HCT116 (cell line): ENCODE results near the gene PRKG1. TPM values are rescaled to one million over a fixed set of nuclear protein-coding genes. Genes with fewer than 3 reads are reported as not detected.

ENCODE experiments used
- ATAC-seq: fragments of 200-7000 bp; cut with Tn5 transposase; 2 replicates; pipeline ENCODE4 v1.9.1; 2020; ENCODE audit warnings: mild to moderate bottlenecking, moderate library complexity
- BruUV-seq: library from RNA; stranded (reverse); fragments of 400-500 nt; replicated peaks from 2 replicates; lab custom pipeline; 2021; lab: Mats Ljungman, UMichigan
- CTCF ChIA-PET: fragments of 300-600 bp; sonication (Branson Sonifier 250); formaldehyde crosslinking; loops from one replicate; lab custom pipeline; 2021; ENCODE audit warnings: antibody characterized with exemption; lab: Charles Lee
- POLR2A ChIA-PET: fragments of 300-600, 350-600 bp; sonication (Branson Sonifier 250); formaldehyde crosslinking; loops from one replicate; lab custom pipeline; 2021; ENCODE audit warnings: antibody characterized with exemption; lab: Charles Lee
- RAD21 ChIA-PET, 2 experiments: fragments of 300-600 bp; sonication (Branson Sonifier 250); formaldehyde crosslinking; loops; one replicate each; lab custom pipeline; 2023; ENCODE audit warnings: low total read pairs in 2 of 2; ENCODE audit not compliant: uncharacterized antibody in 2 of 2, unreplicated experiment in 2 of 2, low non-redundant PET in 1 of 2; lab: Charles Lee
- DNase-seq: peaks from one replicate; pipeline ENCODE4 v3.0.0-alpha.2; 2010; ENCODE audit warnings: low read depth, low spot score
- H2AFZ ChIP-seq: fragments of 200-600 bp; shearing (Covaris generic), sonication (generic); 2 replicates; pipeline ENCODE4 v1.6.1; 2017; ENCODE audit warnings: low read depth, mixed run types, mixed read lengths, antibody characterized with exemption, low read length; ENCODE audit not compliant: poor library complexity, severe bottlenecking
- H3K27ac ChIP-seq: 2 replicates; pipeline ENCODE4 v1.5.1; 2012; ENCODE audit warnings: low read depth, low read length
- H3K27me3 ChIP-seq: fragments of 200-600 bp; sonication (generic); 2 replicates; pipeline ENCODE4 v1.6.1; 2016; ENCODE audit warnings: mixed run types, low read length, mixed read lengths; ENCODE audit not compliant: insufficient read depth
- H3K36me3 ChIP-seq, 2 experiments: fragments of 200-500 bp in 1 of 2; fragments of 200-600 bp in 1 of 2; sonication (Bioruptor generic) in 1 of 2; sonication (generic) in 1 of 2; 2 replicates each; pipeline versions ENCODE4 v1.5.1 to v1.6.1; 2014 to 2016; ENCODE audit warnings: low read length in 2 of 2, inconsistent platforms in 1 of 2, mixed read lengths in 1 of 2, mixed run types in 1 of 2; ENCODE audit not compliant: insufficient read depth in 2 of 2, control insufficient read depth in 1 of 2
- H3K4me1 ChIP-seq, 2 experiments: fragments of 200-600 bp in 1 of 2; sonication (generic) in 1 of 2; 2 replicates each; pipeline versions ENCODE4 v1.5.1 to v1.6.1; 2012 to 2017; ENCODE audit warnings: low read length in 2 of 2, inconsistent platforms in 1 of 2, mild to moderate bottlenecking in 1 of 2, mixed read lengths in 1 of 2, mixed run types in 1 of 2, moderate library complexity in 1 of 2; ENCODE audit not compliant: insufficient read depth in 2 of 2, control insufficient read depth in 1 of 2
- H3K4me2 ChIP-seq: fragments of 200-600 bp; sonication (generic); 2 replicates; pipeline ENCODE4 v1.6.1; 2017; ENCODE audit warnings: mixed run types, low read length, mixed read lengths
- H3K4me3 ChIP-seq, 2 experiments: fragments of 200-600 bp in 1 of 2; sonication (generic) in 1 of 2; replicated peaks in 1 of 2; 2 replicates each; pipeline ENCODE4 v1.5.1; 2011 to 2016; ENCODE audit warnings: low read length in 2 of 2, control low read depth in 1 of 2, low read depth in 1 of 2, mild to moderate bottlenecking in 1 of 2, mixed read lengths in 1 of 2, mixed run types in 1 of 2
- H3K79me2 ChIP-seq: fragments of 200-600 bp; sonication (generic); 2 replicates; pipeline ENCODE4 v1.6.1; 2017; ENCODE audit warnings: mild to moderate bottlenecking, mixed run types, low read length, moderate library complexity, mixed read lengths; ENCODE audit not compliant: insufficient read depth
- H3K9ac ChIP-seq: fragments of 200-600 bp; sonication (generic); 2 replicates; pipeline ENCODE4 v1.6.1; 2016; ENCODE audit warnings: low read length, mixed read lengths
- H3K9me2 ChIP-seq: fragments of 200-600 bp; sonication (generic), shearing (Covaris generic); 2 replicates; pipeline ENCODE4 v1.6.1; 2017; ENCODE audit warnings: mixed run types, mild to moderate bottlenecking, moderate library complexity; ENCODE audit not compliant: insufficient read depth
- H3K9me3 ChIP-seq, 2 experiments: fragments of 200-500 bp in 1 of 2; fragments of 200-600 bp in 1 of 2; sonication (Bioruptor generic) in 1 of 2; sonication (generic) in 1 of 2; 2 replicates each; pipeline ENCODE4 v1.6.1; 2014 to 2017; ENCODE audit warnings: low read length in 2 of 2, mixed read lengths in 2 of 2, inconsistent platforms in 1 of 2, low read depth in 1 of 2, mild to moderate bottlenecking in 1 of 2, mixed run types in 1 of 2, moderate library complexity in 1 of 2; ENCODE audit not compliant: control insufficient read depth in 1 of 2, insufficient read depth in 1 of 2
- H4K20me1 ChIP-seq: fragments of 200-600 bp; sonication (generic), shearing (Covaris generic); 2 replicates; pipeline ENCODE4 v1.6.1; 2017; ENCODE audit warnings: mixed run types, mild to moderate bottlenecking, moderate library complexity; ENCODE audit not compliant: insufficient read depth
- CEBPB ChIP-seq: IDR thresholded peaks from 2 replicates; pipeline ENCODE4 v1.6.1; 2012; ENCODE audit warnings: low read depth
- CTCF ChIP-seq, 3 experiments: fragments of 200-600 bp in 1 of 3; sonication (generic) in 1 of 3; IDR thresholded peaks in 2 of 3; conservative IDR thresholded peaks in 1 of 3; 2 replicates each; pipeline ENCODE4 v1.5.1; 2012 to 2017; ENCODE audit warnings: low read depth in 2 of 3, low read length in 2 of 3, antibody characterized with exemption in 1 of 3, borderline replicate concordance in 1 of 3, control low read depth in 1 of 3, mild to moderate bottlenecking in 1 of 3, mixed read lengths in 1 of 3, mixed run types in 1 of 3, moderate library complexity in 1 of 3; ENCODE audit not compliant: insufficient read depth in 1 of 3
- EGR1 ChIP-seq: IDR thresholded peaks from 2 replicates; pipeline ENCODE4 v1.6.1; 2012; ENCODE audit warnings: low read depth
- ELF1 ChIP-seq: IDR thresholded peaks from 2 replicates; pipeline ENCODE4 v1.6.1; 2012; ENCODE audit warnings: low read depth, borderline replicate concordance
- EZH2 ChIP-seq: fragments of 200-600 bp; sonication (generic); IDR thresholded peaks from 2 replicates; pipeline ENCODE4 v1.6.1; 2017; ENCODE audit warnings: antibody characterized with exemption, mixed run types
- JUND ChIP-seq: IDR thresholded peaks from 2 replicates; pipeline ENCODE4 v1.6.1; 2012
- POLR2A ChIP-seq: IDR thresholded peaks from 2 replicates; pipeline ENCODE4 v1.7.0; 2011; ENCODE audit warnings: borderline replicate concordance; ENCODE audit not compliant: insufficient read depth, insufficient read length; ENCODE audit errors: extremely low read depth
- POLR2AphosphoS5 ChIP-seq: IDR thresholded peaks from 2 replicates; pipeline ENCODE4 v1.6.1; 2011; ENCODE audit warnings: mild to moderate bottlenecking, low read depth, low read length, moderate library complexity
- SIN3A ChIP-seq: IDR thresholded peaks from 2 replicates; pipeline ENCODE4 v1.6.1; 2012; ENCODE audit warnings: low read depth
- SP1 ChIP-seq: IDR thresholded peaks from 2 replicates; pipeline ENCODE4 v1.6.1; 2012; ENCODE audit warnings: low read depth
- intact Hi-C: fragments of 100-400 bp; cut with micrococcal nuclease; formaldehyde crosslinking; loops from 2 replicates; pipeline ENCODE4 v1.10.0; 2022
- total RNA-seq: library from RNA; stranded (reverse); gene quantifications from one replicate; pipeline ENCODE4 v1.2.1, GENCODE V29; 2021; ENCODE audit not compliant: unreplicated experiment
- TF ChIP-seq, protein P1 (sequence below): IDR thresholded peaks from 2 replicates; pipeline ENCODE4 v1.6.1; 2011; ENCODE audit warnings: mild to moderate bottlenecking, low read length, moderate library complexity; ENCODE audit not compliant: insufficient replicate concordance; ENCODE audit errors: extremely low read depth
- TF ChIP-seq, protein P2 (sequence below): IDR thresholded peaks from 2 replicates; pipeline ENCODE4 v1.6.1; 2012; ENCODE audit warnings: low read depth

The PRKG1 gene
- total RNA-seq, 1 experiment from 2014 or later, result 1.4 TPM

- Histone ChIP-seq H3K9ac (no peak overlapping the region), H3K9me3 (no peaks in the 10 kb centered on the region), H3K27ac (no peak overlapping the region), H3K4me3 (no peak overlapping the region), H3K79me2 (no peaks in the 10 kb centered on the region), H3K36me3 (no peaks in the 10 kb centered on the region), H2AFZ (no peak overlapping the region), H4K20me1 (no peaks in the 10 kb centered on the region), H3K9me2 (no peaks in the 10 kb centered on the region), H3K4me2 (no peak overlapping the region), H3K27me3 (peaks cover 13% of the 10 kb centered on the region; the same call in 1 of the 2 replicates), H3K4me1 (no peaks in the 10 kb centered on the region)
- RAD21 ChIA-PET, result interaction anchor here in 1 of 2 experiments (0.5 kb wide), 1 partner anchor 431 kb away, joined by 3 read pairs; no protein-coding TSS in a partner anchor
- intact Hi-C loops, result no loop called here
- DNase-seq, result no peak
- CTCF ChIA-PET, result no interaction called here
- BruUV-seq, result no TSS peak
- TF ChIP-seq EGR1 (no peak), JUND (no peak), EZH2 (no peak), POLR2A (no peak), CEBPB (no peak), SIN3A (no peak), POLR2AphosphoS5 (no peak), SP1 (no peak), CTCF (IDR thresholded peaks at IDR 0.05 in 2 of 3, conservative IDR thresholded peaks at IDR 0.05 in 1 of 3; ENCODE audit: borderline replicate concordance in 1 of 3, insufficient read depth in 1 of 3, low read depth in 2 of 3, low read length in 2 of 3) (no peak), ELF1 (no peak)
- TF ChIP-seq, protein P1, sequence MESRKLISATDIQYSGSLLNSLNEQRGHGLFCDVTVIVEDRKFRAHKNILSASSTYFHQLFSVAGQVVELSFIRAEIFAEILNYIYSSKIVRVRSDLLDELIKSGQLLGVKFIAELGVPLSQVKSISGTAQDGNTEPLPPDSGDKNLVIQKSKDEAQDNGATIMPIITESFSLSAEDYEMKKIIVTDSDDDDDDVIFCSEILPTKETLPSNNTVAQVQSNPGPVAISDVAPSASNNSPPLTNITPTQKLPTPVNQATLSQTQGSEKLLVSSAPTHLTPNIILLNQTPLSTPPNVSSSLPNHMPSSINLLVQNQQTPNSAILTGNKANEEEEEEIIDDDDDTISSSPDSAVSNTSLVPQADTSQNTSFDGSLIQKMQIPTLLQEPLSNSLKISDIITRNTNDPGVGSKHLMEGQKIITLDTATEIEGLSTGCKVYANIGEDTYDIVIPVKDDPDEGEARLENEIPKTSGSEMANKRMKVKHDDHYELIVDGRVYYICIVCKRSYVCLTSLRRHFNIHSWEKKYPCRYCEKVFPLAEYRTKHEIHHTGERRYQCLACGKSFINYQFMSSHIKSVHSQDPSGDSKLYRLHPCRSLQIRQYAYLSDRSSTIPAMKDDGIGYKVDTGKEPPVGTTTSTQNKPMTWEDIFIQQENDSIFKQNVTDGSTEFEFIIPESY, result no peak
- TF ChIP-seq, protein P2, sequence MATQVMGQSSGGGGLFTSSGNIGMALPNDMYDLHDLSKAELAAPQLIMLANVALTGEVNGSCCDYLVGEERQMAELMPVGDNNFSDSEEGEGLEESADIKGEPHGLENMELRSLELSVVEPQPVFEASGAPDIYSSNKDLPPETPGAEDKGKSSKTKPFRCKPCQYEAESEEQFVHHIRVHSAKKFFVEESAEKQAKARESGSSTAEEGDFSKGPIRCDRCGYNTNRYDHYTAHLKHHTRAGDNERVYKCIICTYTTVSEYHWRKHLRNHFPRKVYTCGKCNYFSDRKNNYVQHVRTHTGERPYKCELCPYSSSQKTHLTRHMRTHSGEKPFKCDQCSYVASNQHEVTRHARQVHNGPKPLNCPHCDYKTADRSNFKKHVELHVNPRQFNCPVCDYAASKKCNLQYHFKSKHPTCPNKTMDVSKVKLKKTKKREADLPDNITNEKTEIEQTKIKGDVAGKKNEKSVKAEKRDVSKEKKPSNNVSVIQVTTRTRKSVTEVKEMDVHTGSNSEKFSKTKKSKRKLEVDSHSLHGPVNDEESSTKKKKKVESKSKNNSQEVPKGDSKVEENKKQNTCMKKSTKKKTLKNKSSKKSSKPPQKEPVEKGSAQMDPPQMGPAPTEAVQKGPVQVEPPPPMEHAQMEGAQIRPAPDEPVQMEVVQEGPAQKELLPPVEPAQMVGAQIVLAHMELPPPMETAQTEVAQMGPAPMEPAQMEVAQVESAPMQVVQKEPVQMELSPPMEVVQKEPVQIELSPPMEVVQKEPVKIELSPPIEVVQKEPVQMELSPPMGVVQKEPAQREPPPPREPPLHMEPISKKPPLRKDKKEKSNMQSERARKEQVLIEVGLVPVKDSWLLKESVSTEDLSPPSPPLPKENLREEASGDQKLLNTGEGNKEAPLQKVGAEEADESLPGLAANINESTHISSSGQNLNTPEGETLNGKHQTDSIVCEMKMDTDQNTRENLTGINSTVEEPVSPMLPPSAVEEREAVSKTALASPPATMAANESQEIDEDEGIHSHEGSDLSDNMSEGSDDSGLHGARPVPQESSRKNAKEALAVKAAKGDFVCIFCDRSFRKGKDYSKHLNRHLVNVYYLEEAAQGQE, result no peak
- ATAC-seq, result no peak
- POLR2A ChIA-PET, result no interaction called here
Observed at GRCh38 chr10:51528527-51528926, 454.2 kb downstream of the PRKG1 start.
